HG02943 (cell line): ENCODE data around the gene ING5.
"Not testable (repeated sequence)": the region's sequence is repeated elsewhere in the genome, so short reads cannot be mapped to it uniquely, and the experiment has no call there.

ENCODE experiments used
- ATAC-seq: cut with Tn5 transposase; IDR thresholded peaks from one replicate; pipeline ENCODE4 v1.9.1; 2021; ENCODE audit warnings: mild to moderate bottlenecking, low read depth, moderate library complexity; ENCODE audit not compliant: unreplicated experiment

Gene ING5

DNA sequence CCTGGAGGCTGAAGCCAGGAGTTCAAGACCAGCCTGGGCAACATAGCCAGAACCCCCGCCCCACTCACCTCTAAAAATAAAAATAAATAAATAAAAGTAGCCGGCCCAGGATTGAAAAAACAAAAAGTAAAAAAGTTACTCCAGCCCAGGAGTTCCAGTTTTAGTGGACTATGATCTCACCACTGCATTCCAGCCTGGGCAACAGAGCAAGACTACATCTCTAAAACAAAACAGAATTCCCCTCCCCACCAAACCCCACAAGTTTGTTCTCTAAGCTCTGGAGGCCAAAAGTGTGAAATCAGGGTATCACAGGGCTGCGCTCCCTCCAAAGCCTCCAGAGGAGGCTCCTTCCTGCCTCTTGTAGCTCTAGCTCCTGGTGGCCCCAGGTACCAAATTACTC, 34.3 kb downstream of the ING5 start:
- ATAC-seq: no peak

GRCh38 chr2:241738040-241738686, 36.3 kb downstream of the ING5 start:
- no peak for ATAC-seq

DNA sequence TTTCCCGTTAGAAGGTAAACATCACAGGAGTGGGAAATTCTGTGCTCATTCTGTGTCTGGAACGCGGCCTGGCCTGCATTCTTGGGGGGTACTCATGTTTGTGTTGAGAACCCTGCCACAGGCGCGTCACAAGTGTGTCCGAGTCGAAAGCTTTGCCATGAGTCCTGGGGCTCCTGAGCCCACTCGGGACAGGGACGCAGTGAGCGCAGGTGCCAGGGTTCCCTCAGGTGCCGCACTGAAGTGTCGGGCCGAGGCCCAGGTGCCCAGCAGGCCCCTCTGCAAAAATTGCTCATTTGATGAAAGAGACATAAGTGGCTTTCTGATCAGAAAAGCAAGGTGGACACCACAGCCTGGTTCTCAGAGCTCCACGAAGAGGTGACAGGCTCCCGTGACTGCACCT, 37.3 kb downstream of the ING5 start:
- no peak for ATAC-seq

- ATAC-seq: no peak
Measured at GRCh38 chr2:241739651-241740050, 37.8 kb downstream of the ING5 start.

DNA sequence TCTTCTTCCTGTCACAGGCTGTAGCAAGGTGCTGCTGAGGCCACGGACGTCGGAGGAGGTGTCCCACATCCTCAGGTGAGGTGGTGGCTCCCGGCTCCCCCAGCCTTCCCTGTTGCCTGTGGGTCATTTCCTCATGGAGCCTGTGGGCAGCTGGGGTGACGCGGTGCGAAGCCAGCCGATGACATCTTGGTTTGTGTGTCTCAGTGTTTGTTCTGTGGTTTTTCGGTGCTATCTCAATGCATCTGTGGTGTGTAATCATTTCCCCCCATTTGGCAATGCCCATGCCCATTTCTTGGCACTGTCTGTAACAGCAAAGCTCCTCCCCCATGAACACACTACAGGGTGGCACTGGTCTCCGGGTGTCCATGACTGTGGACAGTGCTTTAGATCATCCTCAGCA, 39.2 kb downstream of the ING5 start:
- no peak for ATAC-seq

GRCh38 chr2:241742320-241742939, 40.6 kb downstream of the ING5 start:
- no peak for ATAC-seq

DNA sequence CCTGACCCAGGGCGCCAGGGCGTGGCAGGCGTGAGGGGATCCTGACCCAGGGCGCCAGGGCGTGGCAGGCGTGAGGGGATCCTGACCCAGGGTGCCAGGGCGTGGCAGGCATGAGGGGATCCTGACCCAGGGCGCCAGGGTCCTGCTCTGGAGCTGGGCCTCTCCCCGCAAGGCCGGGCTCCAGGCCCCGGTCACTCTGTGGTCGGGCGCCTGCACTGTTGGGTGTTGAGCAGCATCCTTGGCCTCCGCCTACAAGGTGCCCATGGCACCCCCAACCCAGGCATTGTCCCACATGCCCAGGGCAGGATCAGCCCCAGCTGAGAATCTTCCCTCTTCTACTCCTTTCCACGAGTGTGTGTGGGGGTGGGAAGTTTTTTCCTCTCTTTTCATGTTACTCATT, 41.2 kb downstream of the ING5 start:
- ATAC-seq: not testable (repeated sequence)

- no peak for ATAC-seq
Measured at GRCh38 chr2:241743620-241744019, 41.8 kb downstream of the ING5 start.

- ATAC-seq: no peak
Measured at GRCh38 chr2:241744028-241744754, 42.4 kb downstream of the ING5 start.

GRCh38 chr2:241745276-241745675, 43.4 kb downstream of the ING5 start:
- no peak for ATAC-seq

GRCh38 chr2:241746084-241746483, 44.2 kb downstream of the ING5 start:
- no peak for ATAC-seq

- ATAC-seq: no peak
Measured at GRCh38 chr2:241748468-241749256, 46.8 kb downstream of the ING5 start.

GRCh38 chr2:241750076-241750840, 48.4 kb downstream of the ING5 start:
- no peak for ATAC-seq

DNA sequence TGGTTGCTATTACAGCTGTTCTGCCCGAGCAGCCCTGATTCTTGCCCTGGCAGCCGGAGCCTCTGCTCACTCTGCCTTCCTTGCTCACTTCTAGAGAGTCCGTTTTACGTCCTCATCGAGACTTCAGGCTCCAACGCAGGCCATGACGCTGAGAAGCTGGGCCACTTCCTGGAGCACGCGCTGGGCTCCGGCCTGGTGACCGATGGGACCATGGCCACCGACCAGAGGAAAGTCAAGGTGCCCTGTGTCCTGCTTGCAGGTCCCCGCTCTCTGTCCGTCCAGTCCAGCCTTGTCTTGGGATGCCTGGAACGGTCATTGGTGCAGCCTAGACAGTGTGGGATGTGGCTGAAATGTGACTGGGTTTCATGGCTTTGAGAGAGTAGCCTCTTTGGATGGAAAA, 49.3 kb downstream of the ING5 start:
- ATAC-seq: no peak

DNA sequence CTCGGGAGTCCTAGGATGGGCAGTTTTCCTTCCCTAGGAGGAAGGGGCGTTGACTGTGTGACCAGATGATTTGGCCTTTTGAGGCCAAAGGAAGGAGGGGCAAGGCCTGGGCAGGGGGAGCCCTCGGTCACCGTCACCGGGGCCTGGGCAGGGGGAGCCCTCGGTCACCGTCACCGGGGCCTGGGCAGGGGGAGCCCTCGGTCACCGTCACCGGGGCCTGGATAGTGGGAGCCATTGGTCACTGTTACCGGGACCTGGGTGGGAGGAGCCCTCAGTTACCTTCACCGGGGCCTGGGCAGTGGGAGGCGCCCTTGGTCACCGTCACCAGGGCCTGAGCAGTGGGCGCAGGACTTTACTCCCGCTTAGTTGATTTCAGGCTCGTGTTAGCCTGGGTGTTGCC, 49.9 kb downstream of the ING5 start:
- no peak for ATAC-seq

DNA sequence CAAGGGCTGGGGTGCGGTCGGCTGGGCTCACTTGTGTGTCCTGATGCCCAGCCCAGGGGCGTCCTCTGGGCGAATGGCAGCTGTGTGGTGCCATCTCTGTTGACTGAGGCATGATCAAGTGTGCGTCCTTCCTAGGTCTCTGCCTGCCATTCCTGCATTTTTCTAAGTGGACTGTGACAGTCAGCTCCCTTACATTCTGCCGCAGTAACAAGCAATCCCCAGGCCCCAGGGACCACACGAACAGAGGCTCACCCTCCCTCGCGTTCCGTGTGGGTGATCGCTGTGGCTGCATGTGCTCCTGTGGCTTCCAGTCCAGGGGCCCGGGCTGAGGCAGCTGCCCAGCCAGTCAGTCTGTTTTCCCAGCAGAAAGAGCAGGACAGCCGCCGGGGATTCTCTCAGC, 50.4 kb downstream of the ING5 start:
- ATAC-seq: no peak

DNA sequence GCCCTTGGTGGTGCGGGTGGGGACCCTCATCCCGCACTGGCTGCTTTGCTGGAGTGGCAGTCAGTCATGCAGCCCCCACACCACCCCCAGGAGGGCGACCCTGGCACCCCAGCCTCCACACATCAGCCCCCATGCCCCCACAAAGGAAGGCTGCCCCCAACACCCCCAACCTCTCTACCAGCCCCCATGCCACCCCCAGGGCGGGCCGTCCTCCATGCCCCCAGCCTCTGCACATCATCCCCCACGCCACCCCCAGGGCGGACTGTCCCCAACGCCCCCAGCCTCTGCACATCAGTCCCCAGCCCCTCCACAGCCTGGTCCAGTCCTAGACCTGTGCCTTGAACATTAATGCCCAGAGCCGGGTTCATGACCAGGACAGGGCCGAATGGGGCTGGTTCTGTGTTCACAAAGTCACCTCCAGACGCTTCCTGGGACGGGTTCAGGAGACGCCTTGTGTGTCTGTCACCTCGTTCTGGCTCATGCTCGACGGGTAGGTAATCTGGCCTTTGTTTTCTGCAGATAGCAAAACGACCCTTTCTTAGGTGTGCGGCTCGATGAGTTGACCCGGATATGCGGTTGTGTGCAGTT, 50.9 kb downstream of the ING5 start:
- no peak for ATAC-seq

DNA sequence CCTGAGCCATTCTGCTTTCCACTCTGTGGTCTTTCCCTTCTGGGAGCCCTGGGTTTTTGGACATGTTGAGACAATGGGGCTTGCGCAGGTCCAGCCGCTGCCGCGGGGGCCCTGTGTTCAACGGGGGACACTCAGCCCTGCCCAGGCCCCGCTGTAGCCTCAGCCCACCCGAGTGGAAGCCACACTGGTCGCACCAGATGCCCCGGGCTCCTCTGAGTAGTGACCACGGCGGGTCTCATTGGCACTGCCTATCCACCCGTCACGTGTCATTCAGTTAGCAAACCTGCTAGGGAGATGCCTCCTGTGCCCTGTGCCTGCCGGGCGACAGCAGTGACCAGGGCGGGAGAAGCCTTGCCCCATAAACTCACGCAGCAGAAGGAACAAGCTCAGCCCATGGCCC, 51.7 kb downstream of the ING5 start:
- no peak for ATAC-seq

- no peak for ATAC-seq
Measured at GRCh38 chr2:241754042-241754441, 52.2 kb downstream of the ING5 start.

DNA sequence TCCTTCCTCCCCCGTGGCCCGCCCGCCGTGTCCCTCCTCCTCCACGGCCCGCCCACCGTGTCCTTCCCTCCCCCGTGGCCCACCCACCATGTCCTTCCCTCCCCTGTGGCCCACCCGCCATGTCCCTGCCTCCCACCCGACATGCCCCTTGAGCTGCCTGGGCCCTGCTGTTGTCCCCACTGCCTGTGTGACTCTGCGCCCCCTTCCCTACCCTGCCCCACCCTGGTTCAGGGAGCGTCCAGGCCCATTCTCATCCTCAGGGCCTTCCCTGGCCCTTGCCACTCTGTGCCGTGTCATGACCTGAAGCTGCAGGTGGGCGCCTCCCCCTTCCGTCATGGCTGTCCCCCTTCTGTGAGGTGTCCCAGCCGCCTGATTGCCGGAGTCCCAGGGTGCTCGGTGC, 53.3 kb downstream of the ING5 start:
- ATAC-seq: no peak
